IPS-20b (cell line): ENCODE measurements around the gene DHX58.

Source experiments
- H3K27ac ChIP-seq: one replicate; pipeline ENCODE4 v1.5.1; 2013; ENCODE audit warnings: low read length
- H3K27me3 ChIP-seq: 2 replicates; pipeline ENCODE4 v1.6.1; 2013; ENCODE audit warnings: mild to moderate bottlenecking, low read length, inconsistent platforms; ENCODE audit not compliant: insufficient read depth
- H3K36me3 ChIP-seq: 2 replicates; pipeline ENCODE4 v1.6.1; 2013; ENCODE audit warnings: low read depth, mild to moderate bottlenecking, inconsistent platforms, low read length, moderate library complexity; ENCODE audit not compliant: insufficient read depth
- H3K4me1 ChIP-seq: 2 replicates; pipeline ENCODE4 v1.6.1; 2013; ENCODE audit warnings: mild to moderate bottlenecking, control low read depth, inconsistent platforms, low read length, moderate library complexity; ENCODE audit not compliant: insufficient read depth
- H3K4me3 ChIP-seq: 2 replicates; pipeline ENCODE4 v1.5.1; 2013; ENCODE audit warnings: mild to moderate bottlenecking, low read length, inconsistent platforms
- H3K9ac ChIP-seq: 2 replicates; pipeline ENCODE4 v1.6.1; 2013; ENCODE audit warnings: low read depth, mild to moderate bottlenecking, inconsistent platforms, low read length, moderate library complexity
- H3K9me3 ChIP-seq: 2 replicates; pipeline ENCODE4 v1.6.1; 2013; ENCODE audit warnings: mild to moderate bottlenecking, low read depth, low read length, inconsistent platforms; ENCODE audit not compliant: insufficient read depth

DHX58 gene

DNA sequence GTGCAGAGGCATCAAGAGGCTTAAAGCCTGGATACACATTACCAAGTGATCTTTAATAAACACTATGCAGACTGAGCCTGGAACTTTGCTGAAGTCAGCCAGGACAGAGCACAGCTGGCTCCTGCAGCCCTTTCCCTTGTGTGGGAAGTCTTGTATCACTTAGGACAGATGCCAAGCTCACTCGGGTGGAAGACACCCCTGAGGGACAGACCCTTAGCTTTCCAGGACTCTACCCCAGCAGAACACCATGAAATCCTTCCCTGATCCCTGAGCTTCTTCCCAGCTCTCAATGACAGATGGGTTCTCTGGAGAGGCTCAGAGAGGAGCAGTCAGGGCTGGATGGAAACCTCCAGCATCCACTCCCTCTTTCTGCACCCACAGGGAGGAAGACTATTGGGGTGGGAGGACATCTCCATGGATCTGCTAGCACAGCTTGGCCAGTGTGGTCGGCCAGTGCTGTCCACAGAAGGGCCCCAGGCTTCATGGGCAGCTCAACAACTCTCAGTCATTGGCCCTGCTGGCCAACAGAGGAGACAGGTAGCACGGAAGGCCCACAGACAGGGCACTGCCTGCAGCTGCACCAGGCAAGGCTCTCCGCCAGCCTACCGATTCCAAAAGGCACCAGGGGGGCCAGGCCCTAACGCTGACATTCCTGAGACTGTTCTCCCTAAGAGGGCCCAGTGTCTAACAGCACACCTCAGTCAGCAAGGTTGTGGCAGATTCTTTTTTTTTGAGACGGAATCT, 26.4 kb upstream of the DHX58 start:
- Histone ChIP-seq H3K9me3 (no peaks in the 10 kb centered on the region), H3K36me3 (peaks cover 20% of the 10 kb centered on the region), H3K27ac (no peak overlapping the region), H3K4me1 (no peaks in the 10 kb centered on the region; the same call in 1 of the 2 replicates), H3K27me3 (no peaks in the 10 kb centered on the region), H3K4me3 (no peak overlapping the region), H3K9ac (no peak overlapping the region)

DNA sequence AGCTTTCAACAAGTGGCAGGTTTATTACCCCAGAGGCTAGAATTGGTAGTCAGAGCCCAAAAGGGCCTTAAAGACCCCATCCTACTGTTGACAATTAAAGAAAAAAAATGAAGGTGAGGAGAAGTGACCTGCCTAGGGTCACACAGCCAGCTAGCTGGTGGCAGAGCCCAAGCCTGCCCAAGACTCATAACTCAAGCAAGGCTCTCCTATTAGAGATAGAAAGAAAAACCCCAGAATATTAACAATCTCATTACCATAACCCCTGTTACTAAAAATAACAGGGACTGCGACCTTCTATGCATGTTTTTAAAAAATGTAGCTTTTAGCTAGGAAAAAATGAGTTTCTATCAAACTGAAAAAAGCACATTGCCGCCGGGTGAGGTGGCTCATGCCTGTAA, 24.1 kb upstream of the DHX58 start:
- Histone ChIP-seq H3K4me1 (no peaks in the 10 kb centered on the region; the same call in 1 of the 2 replicates), H3K27ac (no peak overlapping the region), H3K36me3 (peaks cover 10% of the 10 kb centered on the region), H3K9ac (no peak overlapping the region), H3K9me3 (no peaks in the 10 kb centered on the region), H3K4me3 (no peak overlapping the region), H3K27me3 (no peaks in the 10 kb centered on the region)

DNA sequence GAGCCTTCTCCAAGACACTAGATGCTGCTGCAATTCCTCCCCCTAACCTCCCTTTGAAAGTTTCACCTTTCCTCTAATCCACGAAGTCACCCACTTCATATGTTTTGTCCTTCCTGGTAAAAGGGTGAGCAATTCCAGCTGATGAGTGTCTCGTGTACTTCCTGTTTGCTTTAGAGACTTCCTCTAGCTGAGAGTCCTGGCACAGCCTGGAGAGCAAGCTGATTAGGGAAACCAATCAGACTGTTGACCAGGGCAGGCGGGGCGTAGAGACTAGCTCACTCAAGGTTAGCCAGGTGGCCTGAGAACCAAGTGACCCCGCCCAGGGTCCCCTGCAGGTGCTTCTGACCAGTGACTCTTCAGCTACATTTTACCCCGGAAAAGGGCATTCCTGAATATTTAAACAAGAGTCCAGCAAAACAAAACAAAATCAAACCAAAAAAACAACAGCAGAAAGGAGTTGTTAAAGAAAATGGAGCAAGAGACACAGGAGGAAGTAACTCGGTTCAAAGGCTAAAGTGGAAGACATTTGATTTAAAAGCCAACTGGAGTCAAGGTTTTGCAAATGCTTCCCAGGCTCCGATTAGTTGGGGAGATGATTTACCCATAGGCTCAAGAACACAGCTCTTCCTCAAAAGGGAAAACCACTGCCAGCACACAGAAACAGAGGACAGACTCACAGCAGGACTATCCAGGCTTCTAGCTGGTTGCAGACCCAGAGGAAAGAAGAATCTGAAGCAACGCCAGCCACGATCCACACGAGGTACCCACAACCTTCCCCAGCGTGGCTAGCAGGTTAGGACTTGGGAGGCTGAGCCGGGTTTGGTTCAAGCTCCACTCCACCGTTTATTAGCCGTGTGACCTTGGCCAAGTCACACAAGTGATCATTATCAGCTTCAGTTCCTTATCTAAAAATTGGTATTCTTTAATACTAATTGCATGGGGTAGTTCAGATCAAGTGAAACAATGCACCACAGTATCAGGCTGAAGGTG, 23.4 kb upstream of the DHX58 start:
- no peaks in the 10 kb centered on the region for H3K9me3 ChIP-seq
- H3K27me3 ChIP-seq: no peaks in the 10 kb centered on the region
- no peak overlapping the region for H3K27ac ChIP-seq
- no peak overlapping the region for H3K4me3 ChIP-seq
- H3K36me3 ChIP-seq: peaks cover 3% of the 10 kb centered on the region; the same call in 1 of the 2 replicates
- H3K9ac ChIP-seq: no peak overlapping the region
- no peaks in the 10 kb centered on the region; the same call in 1 of the 2 replicates for H3K4me1 ChIP-seq

DNA sequence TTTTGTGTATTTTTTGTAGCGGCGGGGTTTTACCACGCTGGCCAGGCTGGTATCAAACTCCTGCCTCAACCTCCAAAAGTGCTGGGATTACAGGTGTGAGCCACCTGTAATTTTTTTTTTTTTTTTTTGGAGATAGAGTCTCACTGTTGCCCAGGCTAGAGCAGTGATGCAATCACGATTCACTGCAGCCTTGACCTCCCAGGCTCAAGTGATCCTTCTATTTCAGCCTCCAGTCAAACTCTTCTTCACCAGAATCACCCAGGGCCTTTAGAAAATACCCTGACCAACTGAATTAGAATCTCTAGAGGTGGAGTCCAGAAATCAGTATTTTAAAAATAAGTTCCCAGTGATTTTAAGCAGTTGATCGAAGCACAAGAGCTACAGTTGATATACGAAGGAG, 22.6 kb upstream of the DHX58 start:
- H3K27ac ChIP-seq: no peak overlapping the region
- H3K4me1 ChIP-seq: no peaks in the 10 kb centered on the region; the same call in 1 of the 2 replicates
- no peaks in the 10 kb centered on the region for H3K27me3 ChIP-seq
- no peak overlapping the region for H3K9ac ChIP-seq
- no peak overlapping the region for H3K4me3 ChIP-seq
- no peaks in the 10 kb centered on the region for H3K9me3 ChIP-seq
- H3K36me3 ChIP-seq: peaks cover 8% of the 10 kb centered on the region

DNA sequence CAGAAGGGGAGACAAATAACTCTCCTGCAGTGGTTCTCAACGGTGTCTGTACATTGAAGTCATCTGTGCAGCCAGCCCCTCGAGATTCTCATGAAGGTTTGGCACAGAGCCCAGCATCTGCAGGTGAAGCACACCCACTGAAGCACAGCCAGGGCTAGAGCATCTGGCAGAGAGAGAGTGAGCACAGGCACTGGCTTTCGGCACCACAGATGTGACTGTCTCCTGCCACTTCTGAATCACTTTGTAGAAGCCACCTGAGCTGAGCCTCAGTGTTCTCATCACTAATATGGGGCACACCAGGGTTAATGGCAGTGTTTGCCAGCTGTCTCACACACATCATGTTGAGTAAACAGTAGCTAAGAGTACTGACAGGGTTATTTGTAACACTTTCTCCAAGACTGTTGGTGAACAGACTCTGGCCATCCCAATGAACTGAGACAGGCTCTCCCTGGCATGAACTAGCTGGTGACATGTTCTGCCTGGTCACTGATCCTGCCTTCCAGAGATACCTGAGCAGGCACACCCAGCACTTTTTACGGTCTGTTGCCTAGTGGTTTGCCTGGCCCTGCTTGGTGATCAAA, 21.0 kb upstream of the DHX58 start:
- no peaks in the 10 kb centered on the region for H3K9me3 ChIP-seq
- H3K27me3 ChIP-seq: no peaks in the 10 kb centered on the region
- H3K27ac ChIP-seq: no peak overlapping the region
- H3K4me1 ChIP-seq: no peaks in the 10 kb centered on the region
- no peak overlapping the region for H3K4me3 ChIP-seq
- no peak overlapping the region for H3K9ac ChIP-seq
- H3K36me3 ChIP-seq: peaks cover 24% of the 10 kb centered on the region

DNA sequence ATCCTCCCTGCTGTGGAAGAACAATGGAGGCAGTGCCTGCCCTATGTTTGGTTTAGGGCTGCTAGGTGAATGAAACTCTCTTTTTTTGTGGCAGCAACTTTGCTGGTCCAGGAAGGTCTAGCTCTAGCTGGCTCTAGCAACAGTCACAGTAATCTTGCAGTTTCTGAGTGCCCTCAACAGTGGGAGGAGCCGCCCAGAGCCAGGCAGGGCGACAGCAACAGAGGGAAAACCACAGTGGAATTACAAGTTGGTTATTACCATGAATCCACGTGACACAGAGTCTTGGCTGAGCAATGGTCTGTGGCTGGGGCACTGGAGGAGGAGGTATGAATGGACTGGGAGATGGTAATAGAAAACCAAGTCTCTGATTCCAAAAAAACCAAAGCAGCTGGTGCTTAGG, 20.4 kb upstream of the DHX58 start:
- no peaks in the 10 kb centered on the region for H3K4me1 ChIP-seq
- peaks cover 30% of the 10 kb centered on the region for H3K36me3 ChIP-seq
- no peaks in the 10 kb centered on the region for H3K27me3 ChIP-seq
- H3K27ac ChIP-seq: no peak overlapping the region
- no peaks in the 10 kb centered on the region for H3K9me3 ChIP-seq
- H3K4me3 ChIP-seq: no peak overlapping the region
- no peak overlapping the region for H3K9ac ChIP-seq

DNA sequence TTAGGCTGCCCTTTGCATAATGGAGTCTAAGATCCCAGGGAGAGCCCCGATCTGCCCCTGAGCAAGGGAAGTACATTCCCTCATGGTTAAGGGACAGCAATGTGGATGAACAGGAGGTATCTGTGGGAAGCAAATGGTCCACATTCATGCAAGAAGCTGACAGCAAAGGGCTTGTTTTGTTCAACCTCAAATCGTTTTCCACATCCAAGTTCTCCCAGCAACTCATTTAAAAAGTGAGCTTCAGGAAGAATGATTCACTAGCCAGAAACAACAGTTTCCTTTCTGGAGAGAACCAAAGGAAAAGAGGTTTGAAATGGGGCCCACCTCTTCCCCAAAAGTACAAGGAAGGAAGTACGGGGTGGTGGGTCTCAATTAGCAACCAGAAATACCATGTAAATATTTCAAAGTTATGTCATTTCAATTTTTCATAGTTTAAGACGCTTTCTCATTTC, 19.5 kb upstream of the DHX58 start:
- Histone ChIP-seq H3K27me3 (no peaks in the 10 kb centered on the region), H3K9ac (no peak overlapping the region), H3K4me3 (no peak overlapping the region), H3K36me3 (peaks cover 40% of the 10 kb centered on the region), H3K4me1 (no peaks in the 10 kb centered on the region), H3K27ac (no peak overlapping the region), H3K9me3 (no peaks in the 10 kb centered on the region)

DNA sequence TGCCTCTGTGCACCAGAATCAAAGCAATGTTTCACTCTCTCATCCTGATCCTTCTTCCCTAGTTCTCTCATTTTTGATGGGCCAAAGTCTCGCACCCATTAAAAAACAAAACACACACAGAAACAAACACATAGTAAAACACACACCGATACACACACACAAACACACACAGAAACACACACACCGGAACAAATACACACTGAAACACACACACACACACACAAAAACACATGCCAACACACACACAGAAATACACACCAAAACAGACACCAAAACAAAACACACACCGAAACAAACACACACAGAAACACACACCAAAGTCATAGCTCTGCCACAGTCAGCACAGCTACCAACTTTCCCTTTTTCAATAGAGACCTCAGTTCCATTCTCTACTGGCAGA, 18.7 kb upstream of the DHX58 start:
- H3K4me1 ChIP-seq: no peaks in the 10 kb centered on the region
- no peaks in the 10 kb centered on the region for H3K27me3 ChIP-seq
- H3K9ac ChIP-seq: no peak overlapping the region
- peaks cover 46% of the 10 kb centered on the region for H3K36me3 ChIP-seq
- H3K9me3 ChIP-seq: no peaks in the 10 kb centered on the region
- no peak overlapping the region for H3K27ac ChIP-seq
- no peak overlapping the region for H3K4me3 ChIP-seq

DNA sequence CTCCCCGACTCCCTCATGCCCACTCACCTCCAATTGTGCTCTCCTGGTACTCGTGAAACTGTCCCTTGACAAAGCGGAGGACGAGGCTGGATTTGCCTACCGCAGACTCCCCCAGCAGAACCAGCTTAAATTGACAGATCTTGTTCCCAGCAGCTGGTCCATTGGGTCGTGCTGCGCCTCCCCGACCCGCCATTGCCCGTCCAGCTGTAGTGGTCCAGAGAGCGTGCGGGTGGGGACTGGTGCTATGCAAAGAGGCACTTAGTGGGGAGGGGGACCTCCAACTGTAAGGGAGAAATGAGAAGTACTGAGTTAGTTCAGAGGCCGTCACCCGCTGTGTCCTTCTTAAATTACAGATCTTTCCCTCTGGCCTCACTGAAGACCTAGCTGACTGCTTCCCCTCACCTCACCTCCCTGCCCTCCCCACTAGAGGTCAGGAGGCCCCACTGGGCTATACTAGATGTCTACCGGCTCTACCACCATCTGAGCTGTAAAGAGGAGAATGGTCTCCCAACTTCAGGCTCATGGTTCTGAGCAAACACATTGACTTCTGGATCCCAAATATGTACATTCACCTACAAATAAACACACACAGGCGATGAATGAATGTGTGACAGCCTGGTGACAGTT, 17.9 kb upstream of the DHX58 start:
- Histone ChIP-seq H3K36me3 (peaks cover 54% of the 10 kb centered on the region), H3K9ac (no peak overlapping the region), H3K4me1 (no peaks in the 10 kb centered on the region), H3K4me3 (no peak overlapping the region), H3K27ac (no peak overlapping the region), H3K27me3 (no peaks in the 10 kb centered on the region), H3K9me3 (no peaks in the 10 kb centered on the region)

DNA sequence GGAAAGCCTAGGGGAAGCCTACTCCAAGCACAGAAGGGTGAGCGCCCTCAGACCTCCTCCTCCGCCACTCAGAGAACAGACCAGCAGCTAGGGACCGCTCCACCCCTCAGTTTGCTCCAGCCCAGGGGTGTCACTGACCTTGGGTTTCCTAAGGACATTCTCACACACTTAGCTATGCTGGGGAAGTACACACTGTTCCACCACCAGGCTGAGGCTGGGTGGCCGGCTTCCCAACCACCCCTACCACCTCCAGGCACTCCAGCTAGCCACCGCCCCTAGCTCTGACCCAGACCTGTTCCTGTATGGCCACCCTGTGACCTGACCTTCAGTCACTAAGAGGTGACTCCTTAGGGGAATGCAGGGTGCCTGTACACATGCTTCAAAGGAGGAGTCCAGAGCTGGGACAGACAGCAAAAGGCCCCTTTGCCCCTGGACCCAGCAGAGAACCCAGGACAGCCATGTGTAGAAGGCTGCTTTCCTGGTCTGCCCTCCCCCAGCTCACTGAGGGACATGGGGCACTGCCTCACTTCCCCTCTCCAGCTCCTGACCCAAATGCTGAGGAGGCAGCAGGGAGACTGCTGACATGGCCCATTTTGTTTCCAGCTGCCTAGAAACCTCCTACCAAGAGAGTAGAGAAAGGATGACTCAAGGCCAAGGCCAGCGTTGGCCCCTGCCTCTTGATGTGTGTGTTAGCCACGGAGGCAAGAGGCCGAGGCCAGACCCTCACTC, 16.8 kb upstream of the DHX58 start:
- H3K36me3 ChIP-seq: peaks cover 59% of the 10 kb centered on the region
- H3K4me1 ChIP-seq: no peaks in the 10 kb centered on the region
- no peaks in the 10 kb centered on the region for H3K27me3 ChIP-seq
- no peaks in the 10 kb centered on the region for H3K9me3 ChIP-seq
- H3K9ac ChIP-seq: no peak overlapping the region
- no peak overlapping the region for H3K4me3 ChIP-seq
- no peak overlapping the region for H3K27ac ChIP-seq

DNA sequence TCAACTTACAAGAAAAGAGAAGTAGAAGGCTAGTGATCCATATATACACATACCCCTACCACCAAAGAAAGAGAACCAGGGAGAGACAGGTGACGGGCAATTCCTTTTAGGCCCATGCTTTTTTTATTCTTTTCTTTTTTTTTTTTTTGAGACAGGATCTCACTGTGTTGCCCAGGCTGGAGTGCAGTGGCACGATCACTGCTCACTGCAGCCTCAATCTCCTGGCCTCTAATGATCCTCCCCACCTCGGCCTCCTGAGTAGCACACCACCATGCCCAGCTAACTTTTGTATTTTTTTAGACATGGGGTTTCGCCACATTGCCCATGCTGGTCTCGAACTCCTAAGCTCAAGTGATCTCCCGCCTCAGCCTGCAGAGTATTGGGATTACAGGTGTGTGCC, 14.9 kb upstream of the DHX58 start:
- Histone ChIP-seq H3K4me3 (no peak overlapping the region), H3K36me3 (peaks cover 59% of the 10 kb centered on the region), H3K27me3 (no peaks in the 10 kb centered on the region), H3K9ac (no peak overlapping the region), H3K9me3 (no peaks in the 10 kb centered on the region), H3K27ac (no peak overlapping the region), H3K4me1 (no peaks in the 10 kb centered on the region)
